Glutamatergic neuron (in vitro differentiated cells): ENCODE measurements around the gene TMIGD2. TPM values are rescaled to one million over a fixed set of nuclear protein-coding genes. Genes with fewer than 3 reads are reported as not detected.
"Not testable (repeated sequence)": the region's sequence is repeated elsewhere in the genome, so short reads cannot be mapped to it uniquely, and the experiment has no call there.

ENCODE experiments used
- DNase-seq: peaks from one replicate; pipeline ENCODE4 v3.0.0; 2022
- H3K27ac Mint-ChIP-seq: one replicate; pipeline ENCODE4 v1.8.0; 2020; ENCODE audit warnings: mild to moderate bottlenecking, mixed read lengths, inconsistent platforms; ENCODE audit not compliant: unreplicated experiment
- H3K27me3 Mint-ChIP-seq: one replicate; pipeline ENCODE4 v1.8.0; 2020; ENCODE audit warnings: mild to moderate bottlenecking, moderate library complexity, mixed read lengths, inconsistent platforms; ENCODE audit not compliant: unreplicated experiment
- H3K36me3 Mint-ChIP-seq: one replicate; pipeline ENCODE4 v1.8.0; 2020; ENCODE audit warnings: mild to moderate bottlenecking, mixed read lengths, inconsistent platforms; ENCODE audit not compliant: unreplicated experiment
- H3K4me1 Mint-ChIP-seq: one replicate; pipeline ENCODE4 v1.8.0; 2020; ENCODE audit warnings: mild to moderate bottlenecking, low read depth, mixed read lengths, inconsistent platforms; ENCODE audit not compliant: unreplicated experiment
- H3K4me3 Mint-ChIP-seq: one replicate; pipeline ENCODE4 v1.8.0; 2020; ENCODE audit warnings: mild to moderate bottlenecking, mixed read lengths, inconsistent platforms; ENCODE audit not compliant: unreplicated experiment
- H3K9me3 Mint-ChIP-seq: one replicate; pipeline ENCODE4 v1.8.0; 2020; ENCODE audit warnings: mild to moderate bottlenecking, moderate library complexity, mixed read lengths, inconsistent platforms; ENCODE audit not compliant: unreplicated experiment
- CTCF ChIP-seq: fragments of 200-600 bp; sonication (generic); IDR thresholded peaks from one replicate; pipeline ENCODE4 v1.5.0; 2021; ENCODE audit not compliant: partially characterized antibody, unreplicated experiment
- total RNA-seq: library from RNA; stranded (reverse); fragmentation: NEBNext Ultra II Directional; extraction: Animal tissue kit (Norgen Biotek cat#: 25700); gene quantifications from one replicate; pipeline ENCODE4 v1.2.1, GENCODE V29; 2021; ENCODE audit not compliant: unreplicated experiment

TMIGD2 gene
- total RNA-seq, 1 donor from 2014 or later, result not detected

GRCh38 chr19:4342314-4342614 is 40.1 kb upstream of the TMIGD2 start:
- Mint-ChIP-seq H3K9me3 (peaks cover 9% of the 10 kb centered on the region), H3K27me3 (peaks cover 14% of the 10 kb centered on the region), H3K4me3 (peak overlapping the region; percentile 87), H3K4me1 (peaks cover 9% of the 10 kb centered on the region), H3K27ac (peak overlapping the region; percentile 93), H3K36me3 (no peaks in the 10 kb centered on the region)
- DNase-seq, result no peak
- TF ChIP-seq CTCF, result peak; percentile 12

GRCh38 chr19:4338441-4339355 is 36.5 kb upstream of the TMIGD2 start, which contains the start of gene STAP2:
STAP2 (minus strand) TSS chr19:4338827; CDS start chr19:4338753, 74 bp downstream.
- TF ChIP-seq CTCF, result no peak

GRCh38 chr19:4337906-4338440 is 35.8 kb upstream of the TMIGD2 start:
- no peak for DNase-seq
- Mint-ChIP-seq H3K4me1 (peaks cover 9% of the 10 kb centered on the region), H3K4me3 (peak overlapping the region; percentile 85), H3K27ac (peak overlapping the region; percentile 94), H3K36me3 (no peaks in the 10 kb centered on the region), H3K9me3 (peaks cover 13% of the 10 kb centered on the region), H3K27me3 (peaks cover 11% of the 10 kb centered on the region)
- TF ChIP-seq CTCF, result no peak

More at GRCh38 chr19:4338441-4339355, 36.5 kb upstream of the TMIGD2 start, which contains the start of gene STAP2:
- Mint-ChIP-seq H3K9me3 (peaks cover 13% of the 10 kb centered on the region), H3K4me3 (peak within 1 kb of the TSS; percentile 85), H3K27ac (peak within 1 kb of the TSS; percentile 94), H3K27me3 (peaks cover 14% of the 10 kb centered on the region), H3K4me1 (peaks cover 9% of the 10 kb centered on the region), H3K36me3 (no peaks in the 10 kb centered on the region)
- no peak for DNase-seq

GRCh38 chr19:4334929-4335570 is 32.9 kb upstream of the TMIGD2 start:
- peaks cover 6% of the 10 kb centered on the region for H3K4me1 Mint-ChIP-seq
- H3K36me3 Mint-ChIP-seq, result no peaks in the 10 kb centered on the region
- DNase-seq, result no peak
- H3K27me3 Mint-ChIP-seq, result peaks cover 6% of the 10 kb centered on the region
- TF ChIP-seq CTCF, result no peak
- no peak overlapping the region for H3K4me3 Mint-ChIP-seq
- H3K9me3 Mint-ChIP-seq, result peaks cover 7% of the 10 kb centered on the region
- H3K27ac Mint-ChIP-seq, result peak overlapping the region; percentile 29

GRCh38 chr19:4329858-4330257 is 27.7 kb upstream of the TMIGD2 start:
- Mint-ChIP-seq H3K4me3 (no peak overlapping the region), H3K4me1 (peaks cover 3% of the 10 kb centered on the region), H3K27me3 (peaks cover 22% of the 10 kb centered on the region), H3K9me3 (peaks cover 9% of the 10 kb centered on the region), H3K27ac (no peak overlapping the region), H3K36me3 (no peaks in the 10 kb centered on the region)
- TF ChIP-seq CTCF, result no peak
- DNase-seq, result no peak

- H3K36me3 Mint-ChIP-seq, H3K9me3 Mint-ChIP-seq, DNase-seq, H3K4me1 Mint-ChIP-seq: not testable (repeated sequence)
- H3K4me3 Mint-ChIP-seq, result peak overlapping the region; percentile 72
- H3K27ac Mint-ChIP-seq, result peak overlapping the region; percentile 28
- peaks cover 22% of the 10 kb centered on the region for H3K27me3 Mint-ChIP-seq
These were observed 26.9 kb upstream of the TMIGD2 start for GRCh38 chr19:4328991-4329681.
